HCT116 (cell line): ENCODE results near the gene EP400.

ENCODE experiments used
- CEBPB ChIP-seq: IDR thresholded peaks from 2 replicates; pipeline ENCODE4 v1.6.1; 2012; ENCODE audit warnings: low read depth
- CTCF ChIP-seq, 3 experiments: fragments of 200-600 bp in 1 of 3; sonication (generic) in 1 of 3; IDR thresholded peaks in 2 of 3; conservative IDR thresholded peaks in 1 of 3; 2 replicates each; pipeline ENCODE4 v1.5.1; 2012 to 2017; ENCODE audit warnings: low read depth in 2 of 3, low read length in 2 of 3, antibody characterized with exemption in 1 of 3, borderline replicate concordance in 1 of 3, control low read depth in 1 of 3, mild to moderate bottlenecking in 1 of 3, mixed read lengths in 1 of 3, mixed run types in 1 of 3, moderate library complexity in 1 of 3; ENCODE audit not compliant: insufficient read depth in 1 of 3
- EGR1 ChIP-seq: IDR thresholded peaks from 2 replicates; pipeline ENCODE4 v1.6.1; 2012; ENCODE audit warnings: low read depth
- RAD21 ChIP-seq: IDR thresholded peaks from 2 replicates; pipeline ENCODE4 v1.6.1; 2012; ENCODE audit warnings: low read depth, mild to moderate bottlenecking
- TF ChIP-seq, protein P1 (sequence below): IDR thresholded peaks from 2 replicates; pipeline ENCODE4 v1.6.1; 2012; ENCODE audit warnings: low read depth

GRCh38 chr12:131933387-131933786 is 16.4 kb upstream of the EP400 start:
- TF ChIP-seq CTCF (IDR thresholded peaks at IDR 0.05 in 2 of 3, conservative IDR thresholded peaks at IDR 0.05 in 1 of 3; ENCODE audit: borderline replicate concordance in 1 of 3, insufficient read depth in 1 of 3, low read depth in 2 of 3, low read length in 2 of 3) (no peak), RAD21 (no peak), CEBPB (no peak), EGR1 (no peak)
- TF ChIP-seq, protein P1, sequence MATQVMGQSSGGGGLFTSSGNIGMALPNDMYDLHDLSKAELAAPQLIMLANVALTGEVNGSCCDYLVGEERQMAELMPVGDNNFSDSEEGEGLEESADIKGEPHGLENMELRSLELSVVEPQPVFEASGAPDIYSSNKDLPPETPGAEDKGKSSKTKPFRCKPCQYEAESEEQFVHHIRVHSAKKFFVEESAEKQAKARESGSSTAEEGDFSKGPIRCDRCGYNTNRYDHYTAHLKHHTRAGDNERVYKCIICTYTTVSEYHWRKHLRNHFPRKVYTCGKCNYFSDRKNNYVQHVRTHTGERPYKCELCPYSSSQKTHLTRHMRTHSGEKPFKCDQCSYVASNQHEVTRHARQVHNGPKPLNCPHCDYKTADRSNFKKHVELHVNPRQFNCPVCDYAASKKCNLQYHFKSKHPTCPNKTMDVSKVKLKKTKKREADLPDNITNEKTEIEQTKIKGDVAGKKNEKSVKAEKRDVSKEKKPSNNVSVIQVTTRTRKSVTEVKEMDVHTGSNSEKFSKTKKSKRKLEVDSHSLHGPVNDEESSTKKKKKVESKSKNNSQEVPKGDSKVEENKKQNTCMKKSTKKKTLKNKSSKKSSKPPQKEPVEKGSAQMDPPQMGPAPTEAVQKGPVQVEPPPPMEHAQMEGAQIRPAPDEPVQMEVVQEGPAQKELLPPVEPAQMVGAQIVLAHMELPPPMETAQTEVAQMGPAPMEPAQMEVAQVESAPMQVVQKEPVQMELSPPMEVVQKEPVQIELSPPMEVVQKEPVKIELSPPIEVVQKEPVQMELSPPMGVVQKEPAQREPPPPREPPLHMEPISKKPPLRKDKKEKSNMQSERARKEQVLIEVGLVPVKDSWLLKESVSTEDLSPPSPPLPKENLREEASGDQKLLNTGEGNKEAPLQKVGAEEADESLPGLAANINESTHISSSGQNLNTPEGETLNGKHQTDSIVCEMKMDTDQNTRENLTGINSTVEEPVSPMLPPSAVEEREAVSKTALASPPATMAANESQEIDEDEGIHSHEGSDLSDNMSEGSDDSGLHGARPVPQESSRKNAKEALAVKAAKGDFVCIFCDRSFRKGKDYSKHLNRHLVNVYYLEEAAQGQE = no peak
